GM19395 (cell line): ENCODE results near the gene OR5T1.

Experiments used
- ATAC-seq: cut with Tn5 transposase; IDR thresholded peaks from one replicate; pipeline ENCODE4 v1.9.1; 2021; ENCODE audit warnings: mild to moderate bottlenecking, moderate library complexity; ENCODE audit not compliant: unreplicated experiment

The OR5T1 gene

GRCh38 chr11:56273854-56274253 is at the start of gene OR5T1:
Gene OR5T1, plus strand, starts transcription at chr11:56274154. Its CDS starts 1,485 bp downstream, at chr11:56275639.
- no peak for ATAC-seq

- ATAC-seq: no peak
Observed at GRCh38 chr11:56234155-56234554, 39.8 kb upstream of the OR5T1 start, which contains the start of gene OR5T2. Gene OR5T2, minus strand, starts transcription at chr11:56234255. Its CDS starts 1,193 bp downstream, at chr11:56233062.

DNA sequence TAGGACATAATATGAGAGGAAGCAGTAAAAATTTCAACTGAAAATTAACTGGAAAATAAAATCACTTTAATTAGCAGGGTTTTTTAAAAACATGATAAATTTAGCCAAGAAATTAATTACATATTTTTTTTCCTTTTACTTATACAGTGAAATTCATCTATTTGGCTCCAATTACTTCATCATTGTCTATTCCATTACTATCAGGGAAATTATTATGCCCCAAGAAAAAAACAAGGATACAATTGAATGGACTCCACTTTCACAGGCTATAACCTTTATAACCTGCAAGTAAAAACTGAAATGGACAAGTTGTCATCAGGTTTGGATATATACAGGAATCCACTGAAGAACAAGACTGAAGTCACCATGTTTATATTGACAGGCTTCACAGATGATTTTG is 22.0 kb upstream of the OR5T1 start, which contains the start of gene OR5T3:
OR5T3 (plus strand) TSS at position 301 of the 400 bp plus-strand sequence; CDS start at position 301, 0 bp downstream.
- ATAC-seq: no peak

DNA sequence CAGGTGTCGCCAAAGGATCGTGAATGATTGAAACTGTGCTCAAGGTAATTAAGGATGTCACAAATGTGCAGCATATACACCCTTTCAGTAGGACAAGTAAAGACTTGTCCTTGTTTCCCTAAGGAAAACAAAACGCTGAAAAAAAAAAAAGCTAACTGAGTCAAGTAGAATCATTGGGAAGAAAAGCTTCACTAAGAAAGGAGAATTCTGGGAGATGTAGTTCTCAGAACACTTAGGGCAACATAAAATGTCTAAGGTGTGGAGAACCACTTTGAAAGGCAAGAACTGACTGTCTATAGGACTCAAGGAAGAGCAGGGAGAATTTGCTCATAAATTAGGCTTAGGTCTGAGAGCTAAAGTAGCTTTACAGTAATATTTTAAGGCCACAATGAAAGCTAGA is 2.9 kb upstream of the OR5T1 start:
- no peak for ATAC-seq

DNA sequence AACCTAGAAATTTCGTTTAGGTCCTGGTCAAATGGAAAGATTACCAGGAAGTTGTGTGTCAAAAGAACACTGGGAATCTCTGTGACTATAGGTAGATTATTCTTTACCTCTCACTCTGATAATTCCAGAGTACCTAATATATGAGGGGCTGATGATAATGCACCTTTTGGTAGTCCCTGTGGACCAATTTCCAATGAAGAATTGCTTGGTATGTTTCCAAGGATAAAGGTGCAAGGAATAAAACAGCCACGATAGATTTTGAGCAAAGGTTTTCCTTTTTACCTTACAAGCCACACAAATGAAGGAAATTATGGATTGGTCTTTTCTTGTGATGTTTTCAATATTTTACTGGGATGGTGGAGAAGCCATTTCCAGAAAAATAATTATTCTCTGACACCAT is 18.2 kb downstream of the OR5T1 start, which contains the start of gene OR8H1:
OR8H1 (minus strand) TSS at position 101 of the 400 bp plus-strand sequence. CDS start 1,192 bp downstream, outside the sequence.
- no peak for ATAC-seq

DNA sequence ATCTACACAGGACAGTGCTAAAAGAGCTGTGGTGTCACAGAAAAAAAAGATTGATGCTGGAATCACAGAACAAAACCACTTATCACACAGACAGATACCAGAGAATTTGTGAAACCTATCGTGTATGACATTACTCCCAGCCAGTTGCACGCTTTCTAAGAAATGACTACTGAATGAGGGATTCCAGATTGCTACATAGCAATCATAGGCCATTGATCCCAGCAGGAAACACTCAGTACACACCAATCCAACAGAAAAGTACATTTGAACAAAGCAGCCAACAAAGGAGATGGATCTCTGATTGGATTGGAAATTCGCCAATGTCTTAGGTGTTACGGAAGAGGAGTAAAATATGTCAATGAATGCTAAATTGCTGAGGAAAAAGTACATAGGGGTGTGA is 22.9 kb downstream of the OR5T1 start:
- no peak for ATAC-seq

GRCh38 chr11:56307836-56308235 is 33.9 kb downstream of the OR5T1 start:
- no peak for ATAC-seq

GRCh38 chr11:56314844-56315243 is 40.9 kb downstream of the OR5T1 start, which contains the start of gene OR8K3:
Gene OR8K3, plus strand, starts transcription at chr11:56315144. Its CDS starts 3,163 bp downstream, at chr11:56318307.
- no peak for ATAC-seq
